NT2/D1 (cell line): ENCODE results near the gene PIK3C3.

ENCODE experiments used
- SUZ12 ChIP-seq: IDR thresholded peaks from 2 replicates; pipeline ENCODE4 v1.6.1; 2011; ENCODE audit not compliant: insufficient read length, insufficient read depth; ENCODE audit errors: extremely low read depth
- YY1 ChIP-seq: IDR thresholded peaks from 2 replicates; pipeline ENCODE4 v1.6.1; 2011; ENCODE audit not compliant: insufficient read length, insufficient read depth

DNA sequence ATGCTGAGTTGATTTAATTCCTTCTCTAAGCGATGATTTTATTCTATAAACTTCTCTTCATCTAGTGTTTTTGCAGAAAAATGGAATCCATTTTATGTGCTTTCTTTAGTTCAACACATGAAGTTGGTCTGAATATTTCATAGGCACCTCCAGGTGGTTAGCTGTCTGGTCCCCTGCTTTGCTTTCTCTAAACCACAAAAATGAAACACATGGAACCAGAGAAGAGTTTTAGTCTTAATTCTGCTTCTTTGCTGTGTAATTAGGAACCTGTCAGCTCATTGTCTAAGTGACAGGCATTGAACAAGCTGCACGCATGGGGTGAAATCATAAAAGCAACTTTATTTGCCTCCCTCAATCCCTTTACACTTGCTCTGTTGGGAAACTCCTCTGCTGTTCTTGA, 150.4 kb downstream of the PIK3C3 start:
- TF ChIP-seq SUZ12, result no peak
- TF ChIP-seq YY1, result no peak
